Activated CD8-positive, alpha-beta T cell treated with anti-CD3 and anti-CD28 coated beads for 36 hours (primary cell): ENCODE measurements around the gene PAQR8. TPM values are rescaled to one million over a fixed set of nuclear protein-coding genes. Genes with fewer than 3 reads are reported as not detected.

Experiments used
- ATAC-seq: fragments of 200-7000 bp; cut with Tn5 transposase; one replicate; pipeline ENCODE4 v1.10.0; 2021; ENCODE audit warnings: mild to moderate bottlenecking, moderate library complexity
- CTCF ChIA-PET: fragments of 350-600 bp; sonication (Branson Sonifier 250); formaldehyde crosslinking; loops from one replicate; lab custom pipeline; 2021; ENCODE audit warnings: antibody characterized with exemption; lab: Charles Lee
- POLR2A ChIA-PET: fragments of 350-600 bp; sonication (Branson Sonifier 250); formaldehyde crosslinking; loops from one replicate; lab custom pipeline; 2021; ENCODE audit warnings: antibody characterized with exemption; lab: Charles Lee
- DNase-seq: peaks from one replicate; pipeline ENCODE4 v3.0.0-alpha.2; 2020
- H3K27ac Mint-ChIP-seq: one replicate; pipeline ENCODE4 v1.8.0; 2021; ENCODE audit warnings: mild to moderate bottlenecking, mixed read lengths
- H3K27me3 Mint-ChIP-seq: one replicate; pipeline ENCODE4 v1.8.0; 2021; ENCODE audit warnings: mixed read lengths
- H3K36me3 Mint-ChIP-seq: one replicate; pipeline ENCODE4 v1.8.0; 2021; ENCODE audit warnings: low read depth, mixed read lengths
- H3K4me1 Mint-ChIP-seq: one replicate; pipeline ENCODE4 v1.8.0; 2021; ENCODE audit warnings: low read depth, mixed read lengths
- H3K4me3 Mint-ChIP-seq: one replicate; pipeline ENCODE4 v1.8.0; 2021; ENCODE audit warnings: mild to moderate bottlenecking, moderate library complexity, mixed read lengths
- H3K9me3 Mint-ChIP-seq: one replicate; pipeline ENCODE4 v1.8.0; 2021; ENCODE audit warnings: mixed read lengths
- intact Hi-C: fragments of 100-400 bp; cut with micrococcal nuclease; formaldehyde crosslinking; loops from one replicate; pipeline ENCODE4 v1.10.0; 2022
- total RNA-seq, 2 experiments: library from RNA; stranded (reverse); gene quantifications; one replicate each; pipeline ENCODE4 v1.2.3, GENCODE V29; 2021
- TF ChIP-seq, protein P1 (sequence below): fragments of 200-600 bp; IDR thresholded peaks from one replicate; pipeline ENCODE4 v1.8.0; 2022; ENCODE audit warnings: antibody characterized with exemption, mild to moderate bottlenecking

Gene PAQR8
- total RNA-seq, 2 experiments from 2014 or later: 12.9 to 13.7 TPM

DNA sequence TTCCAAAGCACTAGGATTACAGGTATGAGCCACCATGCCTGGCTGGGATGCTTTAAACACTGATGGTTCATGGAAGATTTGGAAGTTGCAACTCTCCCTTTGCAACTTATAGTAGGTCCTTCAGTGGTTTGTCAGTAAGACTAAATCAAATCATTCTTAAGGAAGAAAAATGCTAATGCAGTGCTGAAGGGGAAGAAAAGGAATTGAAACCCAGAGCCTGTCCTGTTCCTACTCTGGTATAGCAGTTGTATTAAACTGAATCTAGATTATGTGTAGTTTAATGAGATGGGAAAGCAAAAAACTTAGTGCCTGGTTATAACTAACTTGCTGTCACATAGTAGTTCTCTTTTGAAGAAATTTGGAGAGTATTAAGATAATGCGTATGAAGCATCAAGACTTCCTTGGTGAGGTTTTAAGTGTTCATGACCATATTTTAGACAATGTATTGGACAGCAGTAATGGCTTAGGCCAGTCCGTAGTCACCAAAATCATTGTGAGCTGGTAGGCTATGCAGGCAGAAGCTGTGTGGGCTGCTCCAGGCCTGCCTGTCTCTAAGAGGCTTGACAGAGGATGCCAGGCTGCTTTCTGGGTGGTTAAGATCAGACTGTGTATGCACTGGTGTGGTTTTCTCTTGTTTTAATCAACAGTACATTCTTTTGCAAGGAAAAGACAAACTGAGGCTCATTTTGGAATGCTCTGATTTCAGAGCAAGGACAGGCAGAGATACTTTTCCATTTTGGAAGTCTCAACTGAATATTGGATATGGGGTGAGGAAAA is 14.0 kb downstream of the PAQR8 start:
- ChIA-PET CTCF (interaction anchor here (1.1 to 2.3 kb wide), 5 partner anchors 10 to 91 kb away, joined by 3 to 9 read pairs (median 5); partner anchors contain the start of genes MCM3 and PAQR8), POLR2A (interaction anchor here (0.5 to 6.9 kb wide), 3 partner anchors 10 to 26 kb away, joined by 4 to 54 read pairs (median 5); partner anchors contain the start of gene PAQR8)
- H3K4me3 Mint-ChIP-seq: no peak overlapping the region
- DNase-seq (peak; percentile 47), ATAC-seq (peak; percentile 73)
- H3K9me3 Mint-ChIP-seq: peaks cover 12% of the 10 kb centered on the region
- H3K36me3 Mint-ChIP-seq: peaks cover 45% of the 10 kb centered on the region
- no peaks in the 10 kb centered on the region for H3K27me3 Mint-ChIP-seq
- peaks cover 52% of the 10 kb centered on the region for H3K4me1 Mint-ChIP-seq
- intact Hi-C loops: no loop called here
- TF ChIP-seq, protein P1, sequence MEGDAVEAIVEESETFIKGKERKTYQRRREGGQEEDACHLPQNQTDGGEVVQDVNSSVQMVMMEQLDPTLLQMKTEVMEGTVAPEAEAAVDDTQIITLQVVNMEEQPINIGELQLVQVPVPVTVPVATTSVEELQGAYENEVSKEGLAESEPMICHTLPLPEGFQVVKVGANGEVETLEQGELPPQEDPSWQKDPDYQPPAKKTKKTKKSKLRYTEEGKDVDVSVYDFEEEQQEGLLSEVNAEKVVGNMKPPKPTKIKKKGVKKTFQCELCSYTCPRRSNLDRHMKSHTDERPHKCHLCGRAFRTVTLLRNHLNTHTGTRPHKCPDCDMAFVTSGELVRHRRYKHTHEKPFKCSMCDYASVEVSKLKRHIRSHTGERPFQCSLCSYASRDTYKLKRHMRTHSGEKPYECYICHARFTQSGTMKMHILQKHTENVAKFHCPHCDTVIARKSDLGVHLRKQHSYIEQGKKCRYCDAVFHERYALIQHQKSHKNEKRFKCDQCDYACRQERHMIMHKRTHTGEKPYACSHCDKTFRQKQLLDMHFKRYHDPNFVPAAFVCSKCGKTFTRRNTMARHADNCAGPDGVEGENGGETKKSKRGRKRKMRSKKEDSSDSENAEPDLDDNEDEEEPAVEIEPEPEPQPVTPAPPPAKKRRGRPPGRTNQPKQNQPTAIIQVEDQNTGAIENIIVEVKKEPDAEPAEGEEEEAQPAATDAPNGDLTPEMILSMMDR: no peak
- peak overlapping the region; percentile 1 for H3K27ac Mint-ChIP-seq

GRCh38 chr6:52376763-52377162 is 14.8 kb downstream of the PAQR8 start:
- no peak for ATAC-seq
- Mint-ChIP-seq H3K4me1 (peaks cover 60% of the 10 kb centered on the region), H3K36me3 (peaks cover 50% of the 10 kb centered on the region), H3K27ac (peak overlapping the region; percentile 37), H3K27me3 (no peaks in the 10 kb centered on the region), H3K4me3 (no peak overlapping the region), H3K9me3 (peaks cover 12% of the 10 kb centered on the region)
- intact Hi-C loops: no loop called here
- no peak for DNase-seq
- ChIA-PET CTCF (interaction anchor here (1.1 to 2.3 kb wide), 4 partner anchors 11 to 92 kb away, joined by 3 to 9 read pairs (median 5); partner anchors contain the start of gene MCM3), POLR2A (interaction anchor here (1.8 to 6.9 kb wide), 2 partner anchors 11 to 14 kb away, joined by 5 to 54 read pairs; partner anchors contain the start of gene PAQR8)
- TF ChIP-seq, protein P1: no peak

- ATAC-seq (peak; percentile 32), DNase-seq (no peak)
- H3K4me1 Mint-ChIP-seq: peaks cover 60% of the 10 kb centered on the region
- TF ChIP-seq, protein P1: no peak
- ChIA-PET CTCF (interaction anchor here (0.8 to 1.9 kb wide), 3 partner anchors 9 to 93 kb away, joined by 3 to 6 read pairs (median 3); partner anchors contain the start of gene MCM3), POLR2A (interaction anchor here (1.8 to 6.9 kb wide), 4 partner anchors 11 to 20 kb away, joined by 5 to 54 read pairs (median 7); partner anchors contain the start of gene PAQR8)
- H3K27me3 Mint-ChIP-seq: no peaks in the 10 kb centered on the region
- no peak overlapping the region for H3K4me3 Mint-ChIP-seq
- intact Hi-C loops: no loop called here
- peaks cover 51% of the 10 kb centered on the region for H3K36me3 Mint-ChIP-seq
- peaks cover 11% of the 10 kb centered on the region for H3K9me3 Mint-ChIP-seq
- H3K27ac Mint-ChIP-seq: peak overlapping the region; percentile 68
These were observed 15.7 kb downstream of the PAQR8 start for GRCh38 chr6:52377538-52378221.

GRCh38 chr6:52381249-52381648 is 19.3 kb downstream of the PAQR8 start:
- H3K36me3 Mint-ChIP-seq: peaks cover 53% of the 10 kb centered on the region
- TF ChIP-seq, protein P1: no peak
- intact Hi-C loops: no loop called here
- DNase-seq (peak; percentile 24), ATAC-seq (peak; percentile 53)
- no peak overlapping the region for H3K4me3 Mint-ChIP-seq
- peaks cover 76% of the 10 kb centered on the region for H3K4me1 Mint-ChIP-seq
- ChIA-PET CTCF (interaction anchor here (1.0 to 2.1 kb wide), 3 partner anchors 15 to 23 kb away, joined by 3 to 9 read pairs (median 5); no protein-coding TSS in a partner anchor), POLR2A (interaction anchor here (1.0 to 1.8 kb wide), 5 partner anchors 9 to 97 kb away, joined by 3 to 5 read pairs (median 3); partner anchors contain the start of genes MCM3 and PAQR8)
- H3K27ac Mint-ChIP-seq: peak overlapping the region; percentile 57
- no peaks in the 10 kb centered on the region for H3K27me3 Mint-ChIP-seq
- peaks cover 17% of the 10 kb centered on the region for H3K9me3 Mint-ChIP-seq
